Stimulated activated naive CD8-positive, alpha-beta T cell treated with anti-CD3 and anti-CD28 coated beads, Interleukin-15, amount 100 ng/mL, for 72 hours (primary cell): ENCODE results near the gene ZFYVE1.
"Not testable (repeated sequence)": the region's sequence is repeated elsewhere in the genome, so short reads cannot be mapped to it uniquely, and the experiment has no call there.

Experiments used
- ATAC-seq: fragments of 150-1000 bp; cut with Tn5 transposase; 2 replicates; pipeline ENCODE4 v1.10.0; 2021; ENCODE audit warnings: mild to moderate bottlenecking, moderate library complexity
- DNase-seq, 2 donors: peaks; one replicate each; pipeline ENCODE4 v3.0.0; 2021 to 2022
- H3K27ac Mint-ChIP-seq, 2 donors: one replicate each; pipeline ENCODE4 v1.8.0; 2022; ENCODE audit warnings: mild to moderate bottlenecking in 2 of 2, mixed read lengths in 2 of 2, moderate library complexity in 2 of 2
- H3K27me3 Mint-ChIP-seq: one replicate; pipeline ENCODE4 v1.8.0; 2022; ENCODE audit warnings: mixed read lengths
- H3K4me1 Mint-ChIP-seq: one replicate; pipeline ENCODE4 v1.8.0; 2022; ENCODE audit warnings: mild to moderate bottlenecking, mixed read lengths
- H3K4me3 Mint-ChIP-seq, 2 donors: one replicate each; pipeline ENCODE4 v1.8.0; 2022; ENCODE audit warnings: mild to moderate bottlenecking in 2 of 2, mixed read lengths in 2 of 2, moderate library complexity in 1 of 2
- H3K9me3 Mint-ChIP-seq, 2 donors: one replicate each; pipeline ENCODE4 v1.8.0; 2022; ENCODE audit warnings: mixed read lengths in 2 of 2

ZFYVE1 gene, protein sequence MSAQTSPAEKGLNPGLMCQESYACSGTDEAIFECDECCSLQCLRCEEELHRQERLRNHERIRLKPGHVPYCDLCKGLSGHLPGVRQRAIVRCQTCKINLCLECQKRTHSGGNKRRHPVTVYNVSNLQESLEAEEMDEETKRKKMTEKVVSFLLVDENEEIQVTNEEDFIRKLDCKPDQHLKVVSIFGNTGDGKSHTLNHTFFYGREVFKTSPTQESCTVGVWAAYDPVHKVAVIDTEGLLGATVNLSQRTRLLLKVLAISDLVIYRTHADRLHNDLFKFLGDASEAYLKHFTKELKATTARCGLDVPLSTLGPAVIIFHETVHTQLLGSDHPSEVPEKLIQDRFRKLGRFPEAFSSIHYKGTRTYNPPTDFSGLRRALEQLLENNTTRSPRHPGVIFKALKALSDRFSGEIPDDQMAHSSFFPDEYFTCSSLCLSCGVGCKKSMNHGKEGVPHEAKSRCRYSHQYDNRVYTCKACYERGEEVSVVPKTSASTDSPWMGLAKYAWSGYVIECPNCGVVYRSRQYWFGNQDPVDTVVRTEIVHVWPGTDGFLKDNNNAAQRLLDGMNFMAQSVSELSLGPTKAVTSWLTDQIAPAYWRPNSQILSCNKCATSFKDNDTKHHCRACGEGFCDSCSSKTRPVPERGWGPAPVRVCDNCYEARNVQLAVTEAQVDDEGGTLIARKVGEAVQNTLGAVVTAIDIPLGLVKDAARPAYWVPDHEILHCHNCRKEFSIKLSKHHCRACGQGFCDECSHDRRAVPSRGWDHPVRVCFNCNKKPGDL

DNA sequence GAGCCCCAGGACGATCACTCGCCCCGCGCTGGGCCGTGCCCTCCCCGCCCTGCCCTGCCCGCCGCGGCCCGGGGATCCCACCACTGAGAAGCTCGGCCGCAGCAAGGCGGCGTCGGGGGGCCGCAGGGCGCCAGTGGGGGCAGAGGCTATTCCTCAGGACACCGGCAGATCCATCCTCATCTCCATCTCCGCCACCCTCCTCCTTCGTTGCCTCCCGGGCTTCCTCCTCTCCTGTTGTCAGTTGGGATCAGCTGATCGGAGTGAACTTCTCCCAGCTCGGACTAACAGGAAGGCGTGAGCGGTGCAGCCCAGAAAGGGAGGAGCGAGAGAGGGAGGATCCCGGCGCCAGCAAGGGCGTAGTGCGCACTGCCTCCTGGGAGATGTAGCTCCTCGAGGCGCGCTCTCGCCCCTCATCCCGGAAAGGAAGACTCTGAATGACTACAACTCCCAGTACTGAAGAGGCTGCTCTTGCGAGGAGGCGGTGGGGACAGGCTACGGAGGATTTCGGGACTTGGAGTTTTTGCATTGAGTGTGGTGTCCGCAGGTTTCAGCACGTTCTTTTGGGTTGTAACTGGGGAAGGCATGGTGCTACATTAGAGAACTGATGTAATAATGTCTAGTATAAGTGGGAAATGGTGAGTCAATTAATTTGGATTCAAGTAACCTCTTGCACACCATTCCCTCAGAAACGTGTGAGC is at the start of gene ZFYVE1:
ZFYVE1 (minus strand) TSS at position 262 of the 698 bp plus-strand sequence. CDS start 2,598 bp downstream, outside the sequence.
- ATAC-seq (peak; percentile 99), DNase-seq (peak; percentile 83 to 92)
- peak within 1 kb of the TSS; percentile 94 to 96 for H3K27ac Mint-ChIP-seq
- peak within 1 kb of the TSS; percentile 93 to 98 for H3K4me3 Mint-ChIP-seq
- H3K9me3 Mint-ChIP-seq, result no peaks in the 10 kb centered on the region
- H3K27me3 Mint-ChIP-seq, result no peaks in the 10 kb centered on the region
- H3K4me1 Mint-ChIP-seq, result peaks cover 40% of the 10 kb centered on the region

- H3K27ac Mint-ChIP-seq, result no peak overlapping the region
- DNase-seq (no peak), ATAC-seq (no peak)
- H3K4me1 Mint-ChIP-seq, result peaks cover 35% of the 10 kb centered on the region
- H3K9me3 Mint-ChIP-seq, result no peaks in the 10 kb centered on the region
- H3K4me3 Mint-ChIP-seq, result no peak overlapping the region
- H3K27me3 Mint-ChIP-seq, result no peaks in the 10 kb centered on the region
Observed at GRCh38 chr14:73069585-73069984, 42.7 kb upstream of the ZFYVE1 start.

DNA sequence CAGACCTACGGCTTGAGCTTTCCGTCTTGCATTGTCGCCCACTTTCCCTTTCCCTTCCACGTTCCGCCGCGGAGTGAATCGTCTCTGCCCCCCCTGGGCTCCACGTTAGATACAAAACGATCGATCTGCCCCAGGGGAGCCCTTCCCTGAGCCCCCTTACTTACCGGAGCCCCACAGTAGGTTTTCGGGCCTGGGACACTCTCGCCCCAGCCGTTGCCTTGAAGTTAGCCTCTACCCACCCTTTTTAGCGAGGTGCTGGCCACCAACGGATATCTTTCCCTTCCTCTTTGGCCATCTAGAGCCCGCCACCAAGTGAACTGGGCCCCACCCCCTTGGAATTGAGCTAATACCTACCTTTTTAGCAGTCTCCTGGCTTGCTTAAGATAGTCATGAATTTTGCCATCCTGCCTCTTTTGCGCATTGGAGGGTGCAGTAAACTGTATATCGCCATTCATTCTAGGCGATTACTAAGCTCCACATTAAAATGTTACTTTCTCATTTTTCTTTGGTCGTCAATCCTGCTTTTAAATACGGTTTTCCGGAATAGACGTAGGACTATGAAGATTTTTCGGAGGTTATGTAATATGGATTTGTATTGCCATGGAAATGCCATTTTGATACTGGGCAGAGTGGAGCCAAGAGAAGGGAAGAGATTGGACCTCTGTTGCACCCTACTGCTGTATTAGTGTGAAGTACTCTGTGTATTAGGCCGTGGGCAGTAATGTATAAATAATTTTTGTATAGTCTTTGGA is 32.2 kb upstream of the ZFYVE1 start:
- no peak for DNase-seq
- H3K27me3 Mint-ChIP-seq, result no peaks in the 10 kb centered on the region
- H3K9me3 Mint-ChIP-seq, result no peaks in the 10 kb centered on the region
- no peak for ATAC-seq
- no peak overlapping the region for H3K27ac Mint-ChIP-seq
- no peak overlapping the region for H3K4me3 Mint-ChIP-seq
- H3K4me1 Mint-ChIP-seq, result peaks cover 35% of the 10 kb centered on the region

DNA sequence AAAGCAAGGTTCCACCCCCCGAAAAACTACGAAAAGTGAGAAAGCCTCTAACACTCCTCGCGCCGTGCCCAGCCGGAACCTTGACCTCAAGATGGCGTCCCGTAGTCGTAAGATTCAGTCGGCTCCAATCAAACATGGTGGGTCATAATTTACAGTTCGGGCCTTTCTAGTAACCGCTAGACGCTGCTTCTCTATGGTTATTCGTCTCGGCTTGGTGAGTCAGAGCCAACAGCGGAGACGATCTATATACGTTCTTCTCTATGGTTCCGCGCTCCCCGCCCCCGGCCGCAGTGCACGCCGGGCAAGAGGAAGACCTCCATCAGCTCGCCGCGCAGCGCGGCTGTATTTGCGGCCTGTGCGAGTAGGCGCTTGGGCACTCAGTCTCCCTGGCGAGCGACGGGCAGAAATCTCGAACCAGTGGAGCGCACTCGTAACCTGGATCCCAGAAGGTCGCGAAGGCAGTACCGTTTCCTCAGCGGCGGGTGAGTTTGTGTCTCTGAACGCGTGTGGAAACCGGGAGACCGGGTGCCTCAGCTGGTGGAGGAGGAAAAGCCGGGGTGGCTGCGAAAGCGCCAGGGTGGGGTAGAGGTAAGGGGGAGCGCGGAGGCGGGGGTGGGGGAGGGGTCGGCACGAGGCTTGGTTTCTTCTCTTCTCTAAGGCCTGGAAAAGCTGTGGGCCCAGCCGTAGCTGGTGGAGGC is 31.5 kb upstream of the ZFYVE1 start, which contains the start of gene RBM25:
RBM25 (plus strand) TSS at position 311 of the 698 bp plus-strand sequence. CDS start 13,108 bp downstream, outside the sequence.
- no peak within 1 kb of the TSS for H3K4me3 Mint-ChIP-seq
- H3K27me3 Mint-ChIP-seq, result no peaks in the 10 kb centered on the region
- peaks cover 27% of the 10 kb centered on the region for H3K4me1 Mint-ChIP-seq
- ATAC-seq (peak; percentile 99), DNase-seq (peak; percentile 96 to 97)
- no peak within 1 kb of the TSS for H3K27ac Mint-ChIP-seq
- H3K9me3 Mint-ChIP-seq, result no peaks in the 10 kb centered on the region

DNA sequence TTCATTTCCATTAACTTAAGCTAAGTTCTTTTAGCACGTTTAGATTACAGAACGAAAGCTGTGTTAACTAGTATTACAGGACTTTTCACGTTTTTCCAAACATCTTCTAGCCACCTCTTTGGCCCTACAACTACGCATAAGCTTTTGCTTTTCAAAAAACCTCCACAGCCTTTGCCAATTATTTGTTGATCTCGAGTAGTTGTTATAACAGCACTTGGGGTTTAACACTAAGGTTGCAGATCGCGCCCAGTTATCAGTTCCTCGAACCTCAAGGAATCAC is 31.0 kb upstream of the ZFYVE1 start:
- DNase-seq, result no peak
- Mint-ChIP-seq H3K4me3 (no peak overlapping the region), H3K4me1 (peaks cover 22% of the 10 kb centered on the region), H3K9me3 (no peaks in the 10 kb centered on the region), H3K27ac (no peak overlapping the region), H3K27me3 (no peaks in the 10 kb centered on the region)
- ATAC-seq, result no peak

DNA sequence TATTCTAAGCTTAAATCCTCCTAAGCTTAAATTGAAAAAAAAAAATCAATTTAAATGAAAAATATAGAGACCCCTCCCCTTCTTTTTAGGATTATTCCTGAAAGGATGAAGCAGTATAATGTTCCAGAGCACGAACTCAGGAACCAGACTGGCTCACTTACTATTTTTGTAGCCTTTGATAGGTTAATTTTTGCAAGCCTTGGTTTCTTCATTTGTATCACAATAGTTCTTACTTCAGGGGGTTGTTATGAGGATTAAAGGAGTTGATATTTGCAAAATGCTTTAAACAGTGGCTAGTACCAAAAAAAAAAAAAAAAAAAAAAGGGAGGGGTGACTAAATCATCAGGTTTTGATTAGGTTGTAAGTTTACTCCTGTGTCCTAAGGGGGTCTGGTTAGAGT is 28.3 kb upstream of the ZFYVE1 start:
- ATAC-seq (no peak), DNase-seq (no peak)
- H3K4me3 Mint-ChIP-seq, result no peak overlapping the region
- no peaks in the 10 kb centered on the region for H3K27me3 Mint-ChIP-seq
- no peaks in the 10 kb centered on the region for H3K4me1 Mint-ChIP-seq
- H3K9me3 Mint-ChIP-seq, result no peaks in the 10 kb centered on the region
- no peak overlapping the region for H3K27ac Mint-ChIP-seq

DNA sequence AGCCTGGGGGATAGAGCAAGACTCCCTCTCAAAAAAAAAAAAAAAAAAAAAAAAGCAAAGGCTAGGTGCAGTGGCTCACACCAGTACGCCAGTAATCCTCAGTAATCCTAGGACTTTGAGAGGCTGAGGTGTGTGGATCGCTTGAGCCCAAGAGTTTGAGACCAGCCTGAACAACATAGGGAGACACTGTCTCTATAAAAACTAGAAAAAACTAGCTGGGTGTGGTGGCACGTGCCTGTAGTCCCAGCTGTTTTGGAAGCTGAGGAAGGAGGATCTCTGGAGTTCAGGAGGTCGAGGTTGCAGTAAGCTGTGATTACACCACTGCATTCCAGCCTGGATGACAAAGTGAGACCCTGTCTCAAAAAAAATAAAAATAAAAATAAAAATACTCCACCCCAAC is 22.5 kb upstream of the ZFYVE1 start:
- ATAC-seq (no peak), DNase-seq (no peak)
- Mint-ChIP-seq H3K27me3 (no peaks in the 10 kb centered on the region), H3K4me3 (no peak overlapping the region), H3K4me1 (no peaks in the 10 kb centered on the region), H3K9me3 (no peaks in the 10 kb centered on the region), H3K27ac (no peak overlapping the region)

- no peak for DNase-seq
- Mint-ChIP-seq H3K4me1 (no peaks in the 10 kb centered on the region), H3K27me3 (no peaks in the 10 kb centered on the region), H3K4me3 (no peak overlapping the region), H3K27ac (no peak overlapping the region), H3K9me3 (no peaks in the 10 kb centered on the region)
- no peak for ATAC-seq
Observed at GRCh38 chr14:73047808-73048207, 20.9 kb upstream of the ZFYVE1 start.

DNA sequence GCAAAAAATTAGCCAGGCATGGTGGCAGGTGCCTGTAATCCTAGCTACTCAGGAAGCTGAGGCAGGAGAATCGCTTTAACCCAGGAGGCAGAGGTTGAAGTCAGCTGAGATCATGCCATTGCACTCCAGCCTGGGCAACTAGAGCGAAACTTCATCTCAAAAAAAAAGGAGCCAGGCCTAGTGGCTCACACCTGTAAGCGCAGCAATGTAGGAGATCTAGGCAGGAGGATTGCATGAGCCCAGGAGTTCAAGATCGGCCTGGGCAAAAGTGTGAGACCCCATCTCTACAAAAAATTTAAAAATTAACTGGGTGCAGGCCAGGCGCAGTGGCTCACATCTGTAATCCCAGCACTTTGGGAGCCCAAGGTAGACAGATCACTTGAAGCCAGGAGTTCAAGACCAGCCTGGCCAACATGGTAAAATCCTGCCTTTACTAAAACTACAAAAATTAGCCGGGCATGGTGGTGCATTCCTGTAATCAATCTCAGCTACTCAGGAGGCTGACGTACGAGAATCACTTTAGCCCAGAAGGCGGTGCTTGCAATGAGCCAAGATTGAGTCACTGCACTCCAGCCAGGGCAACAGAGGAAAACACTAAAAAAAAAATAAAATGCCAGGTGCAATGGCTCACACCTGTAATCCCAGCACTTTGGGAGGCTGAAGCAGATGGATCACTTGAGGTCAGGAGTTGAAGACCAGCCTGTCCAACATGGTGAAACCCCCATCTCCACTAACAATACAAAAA is 10.0 kb upstream of the ZFYVE1 start:
- H3K4me3 Mint-ChIP-seq, H3K27me3 Mint-ChIP-seq, H3K9me3 Mint-ChIP-seq, ATAC-seq, H3K4me1 Mint-ChIP-seq, DNase-seq, H3K27ac Mint-ChIP-seq: not testable (repeated sequence)

- peaks cover 32% of the 10 kb centered on the region for H3K4me1 Mint-ChIP-seq
- H3K27ac Mint-ChIP-seq, result no peak overlapping the region
- H3K4me3 Mint-ChIP-seq, result peak overlapping the region; percentile 93 to 98
- DNase-seq, result no peak
- H3K27me3 Mint-ChIP-seq, result no peaks in the 10 kb centered on the region
- H3K9me3 Mint-ChIP-seq, result no peaks in the 10 kb centered on the region
- ATAC-seq, result no peak
Observed at GRCh38 chr14:73027984-73028383, 1.1 kb upstream of the ZFYVE1 start.

GRCh38 chr14:73027546-73027945 is 640 bp upstream of the ZFYVE1 start:
- H3K27me3 Mint-ChIP-seq, result no peaks in the 10 kb centered on the region
- H3K4me1 Mint-ChIP-seq, result peaks cover 37% of the 10 kb centered on the region
- peak overlapping the region; percentile 93 to 98 for H3K4me3 Mint-ChIP-seq
- ATAC-seq (no peak), DNase-seq (no peak)
- H3K27ac Mint-ChIP-seq, result peak overlapping the region; percentile 94 to 96
- H3K9me3 Mint-ChIP-seq, result no peaks in the 10 kb centered on the region

DNA sequence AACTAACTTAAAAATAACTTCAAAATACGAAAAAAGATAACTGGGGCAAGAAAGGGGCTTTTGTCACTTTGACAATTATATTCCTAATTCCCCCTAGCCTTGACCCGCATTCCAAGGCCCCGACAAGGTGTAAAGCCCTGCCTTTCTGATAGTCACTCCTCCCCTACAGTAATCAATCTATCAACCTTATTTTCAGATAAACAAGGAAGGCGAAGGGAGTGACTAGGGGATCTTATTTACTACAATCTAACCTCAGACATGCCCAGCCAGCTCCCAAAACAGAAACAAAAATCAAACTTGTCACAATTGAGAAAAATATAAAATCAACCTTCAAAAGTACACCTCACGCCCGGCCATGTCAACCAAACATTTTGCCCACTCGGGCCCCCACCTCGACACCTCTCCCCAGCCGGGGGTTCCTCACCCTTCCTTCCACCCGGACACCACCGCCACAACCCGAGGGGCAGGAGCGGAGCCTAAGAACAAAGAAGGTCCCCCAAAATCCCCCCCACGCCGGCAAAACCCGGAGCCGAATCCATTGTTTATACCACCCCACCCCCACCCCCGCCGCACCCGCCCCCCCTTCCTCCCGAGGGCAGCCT is 562 bp downstream of the ZFYVE1 start:
- H3K4me1 Mint-ChIP-seq, result peaks cover 45% of the 10 kb centered on the region
- DNase-seq, result no peak

GRCh38 chr14:73025544-73025943 is 1.4 kb downstream of the ZFYVE1 start:
- Mint-ChIP-seq H3K27me3 (no peaks in the 10 kb centered on the region), H3K27ac (no peak overlapping the region), H3K4me3 (peak overlapping the region; percentile 93 to 98), H3K9me3 (no peaks in the 10 kb centered on the region), H3K4me1 (peaks cover 45% of the 10 kb centered on the region)
- ATAC-seq (no peak), DNase-seq (no peak)

More for the DNA sequence above, 562 bp downstream of the ZFYVE1 start:
- Mint-ChIP-seq H3K27ac (peak overlapping the region; percentile 68 to 88), H3K4me3 (peak overlapping the region; percentile 93 to 98), H3K27me3 (no peaks in the 10 kb centered on the region), H3K9me3 (no peaks in the 10 kb centered on the region)
- ATAC-seq, result no peak

DNA sequence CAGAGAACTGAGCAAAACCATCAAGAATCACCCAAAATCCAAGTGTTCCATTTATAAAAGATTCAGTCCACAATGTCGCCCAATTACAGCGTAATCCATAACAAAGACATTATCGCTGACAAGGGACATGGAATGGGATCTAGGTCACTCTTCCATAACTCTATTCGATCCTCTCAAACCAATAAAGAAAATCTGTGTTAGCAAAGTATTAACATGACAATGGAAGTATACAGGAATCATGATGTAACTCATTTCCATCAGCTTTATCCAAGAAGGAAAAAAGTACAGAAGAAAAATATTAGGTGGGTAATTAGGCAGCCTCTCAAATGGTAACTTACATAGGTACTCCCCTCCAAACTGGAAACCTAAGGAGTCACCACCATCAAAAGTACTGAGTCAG is 4.9 kb downstream of the ZFYVE1 start:
- H3K9me3 Mint-ChIP-seq, result no peaks in the 10 kb centered on the region
- ATAC-seq (no peak), DNase-seq (no peak)
- no peak overlapping the region for H3K4me3 Mint-ChIP-seq
- H3K4me1 Mint-ChIP-seq, result peaks cover 45% of the 10 kb centered on the region
- no peak overlapping the region for H3K27ac Mint-ChIP-seq
- H3K27me3 Mint-ChIP-seq, result no peaks in the 10 kb centered on the region
